ENCODE data around the gene UBXN11. TPM values are rescaled to one million over a fixed set of nuclear protein-coding genes. Genes with fewer than 3 reads are reported as not detected.
A peak's percentile ranks its signal among the peaks of the same experiment; 100 is the strongest.
"Not testable (repeated sequence)": the region's sequence is repeated elsewhere in the genome, so short reads cannot be mapped to it uniquely, and the experiment has no call there.

UBXN11 gene
- total RNA-seq, 4 donors from 2014 or later = 3.7 to 12.1 (median 10.5) TPM

DNA sequence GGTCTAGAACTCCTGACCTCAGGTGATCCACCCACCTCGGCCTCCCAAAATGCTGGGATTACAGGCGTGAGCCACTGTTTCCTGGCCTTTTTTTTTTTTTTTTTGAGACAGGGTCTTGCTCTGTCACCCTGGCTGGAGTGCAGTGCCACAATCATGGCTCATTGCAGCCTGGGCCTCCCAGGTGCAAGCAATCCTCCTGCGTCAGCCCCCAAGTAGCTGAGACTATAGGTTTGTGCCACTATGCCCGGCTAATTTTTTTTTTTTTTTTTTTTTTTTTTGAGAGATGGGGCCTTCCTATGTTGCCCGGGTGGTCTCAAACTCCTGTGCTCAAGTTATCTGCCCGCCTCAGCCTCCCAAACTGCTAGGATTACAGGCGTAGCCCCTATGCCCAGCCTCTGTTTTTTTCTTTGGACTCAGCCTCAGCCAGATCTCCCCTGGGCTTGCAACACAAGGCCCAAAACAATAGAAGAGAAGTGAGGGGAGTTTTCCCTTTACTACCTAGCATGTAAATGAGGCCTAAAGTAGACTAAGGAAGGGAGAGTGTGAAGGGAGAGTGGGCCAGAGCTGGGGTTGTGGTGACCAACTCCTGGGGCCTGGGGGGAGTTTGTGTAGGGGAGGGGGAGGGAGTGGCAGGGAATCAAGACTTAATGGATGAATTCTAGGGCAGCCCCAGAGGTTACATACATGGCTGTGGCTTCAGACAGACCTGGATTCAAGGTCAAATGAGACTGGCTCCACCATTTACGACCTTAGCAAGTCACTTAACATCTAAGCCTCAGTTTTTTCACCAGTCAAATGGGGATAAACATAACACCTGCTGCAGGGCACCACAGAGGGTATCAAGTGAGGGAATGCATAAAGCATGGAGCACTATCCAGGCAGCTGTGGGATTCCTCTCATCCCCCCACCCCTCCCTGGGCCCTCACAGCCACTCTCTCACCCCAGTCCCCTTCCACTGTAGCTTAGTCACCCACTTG, 9.7 kb upstream of the UBXN11 start:
- no peak for TF ChIP-seq EP300 (IDR thresholded peaks at IDR 0.05)
- TF ChIP-seq POLR2AphosphoS5 (IDR thresholded peaks at IDR 0.05) = no peak
- TF ChIP-seq POLR2A (IDR thresholded peaks at IDR 0.05) = no peak
- TF ChIP-seq, protein P1, sequence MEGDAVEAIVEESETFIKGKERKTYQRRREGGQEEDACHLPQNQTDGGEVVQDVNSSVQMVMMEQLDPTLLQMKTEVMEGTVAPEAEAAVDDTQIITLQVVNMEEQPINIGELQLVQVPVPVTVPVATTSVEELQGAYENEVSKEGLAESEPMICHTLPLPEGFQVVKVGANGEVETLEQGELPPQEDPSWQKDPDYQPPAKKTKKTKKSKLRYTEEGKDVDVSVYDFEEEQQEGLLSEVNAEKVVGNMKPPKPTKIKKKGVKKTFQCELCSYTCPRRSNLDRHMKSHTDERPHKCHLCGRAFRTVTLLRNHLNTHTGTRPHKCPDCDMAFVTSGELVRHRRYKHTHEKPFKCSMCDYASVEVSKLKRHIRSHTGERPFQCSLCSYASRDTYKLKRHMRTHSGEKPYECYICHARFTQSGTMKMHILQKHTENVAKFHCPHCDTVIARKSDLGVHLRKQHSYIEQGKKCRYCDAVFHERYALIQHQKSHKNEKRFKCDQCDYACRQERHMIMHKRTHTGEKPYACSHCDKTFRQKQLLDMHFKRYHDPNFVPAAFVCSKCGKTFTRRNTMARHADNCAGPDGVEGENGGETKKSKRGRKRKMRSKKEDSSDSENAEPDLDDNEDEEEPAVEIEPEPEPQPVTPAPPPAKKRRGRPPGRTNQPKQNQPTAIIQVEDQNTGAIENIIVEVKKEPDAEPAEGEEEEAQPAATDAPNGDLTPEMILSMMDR (IDR thresholded peaks at IDR 0.05) = no peak
- 73 to 90% methylated on average over 1 to 5 of the region's 8 CpGs for WGBS, 2 donors (ENCODE audit: low coverage in 1 of 2)
- ATAC-seq = no peak
- Histone ChIP-seq H3K27me3 (peaks cover 23% of the 10 kb centered on the region), H3K4me1 (peaks cover 0 to 4% (median 3%) of the 10 kb centered on the region in 3 donors), H3K27ac (no peak overlapping the region), H3K4me3 (no peak overlapping the region), H3K9me3 (no peaks in the 10 kb centered on the region), H3K36me3 (no peaks in the 10 kb centered on the region)

DNA sequence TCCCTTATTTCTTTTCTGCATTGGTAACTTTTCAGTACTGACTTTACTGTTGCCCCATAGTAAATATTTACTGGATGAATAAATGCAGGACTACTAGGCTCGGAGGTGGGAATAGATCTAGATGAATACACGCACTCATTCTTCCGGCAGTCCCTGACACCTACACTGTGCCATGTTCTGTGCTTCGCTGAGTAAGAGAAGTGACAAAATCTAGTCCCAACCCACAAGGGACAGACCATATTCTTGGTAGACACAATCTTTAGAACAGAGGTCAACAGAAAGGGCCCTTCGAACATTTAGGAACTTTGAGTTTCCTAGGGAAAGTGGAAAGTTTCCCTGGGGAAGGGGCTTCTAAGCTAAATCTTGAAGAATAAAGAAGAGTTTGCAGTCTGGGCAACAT, 8.1 kb upstream of the UBXN11 start:
- Histone ChIP-seq H3K27me3 (peaks cover 9% of the 10 kb centered on the region), H3K9me3 (no peaks in the 10 kb centered on the region), H3K4me1 (no peaks in the 10 kb centered on the region), H3K36me3 (no peaks in the 10 kb centered on the region), H3K4me3 (no peak overlapping the region), H3K27ac (no peak overlapping the region)
- WGBS, 2 donors (ENCODE audit: low coverage in 1 of 2) = 78 to 83% methylated on average over 5 of the region's 5 CpGs
- TF ChIP-seq POLR2A (IDR thresholded peaks at IDR 0.05) = no peak
- no peak for TF ChIP-seq EP300 (IDR thresholded peaks at IDR 0.05)
- no peak for ATAC-seq

DNA sequence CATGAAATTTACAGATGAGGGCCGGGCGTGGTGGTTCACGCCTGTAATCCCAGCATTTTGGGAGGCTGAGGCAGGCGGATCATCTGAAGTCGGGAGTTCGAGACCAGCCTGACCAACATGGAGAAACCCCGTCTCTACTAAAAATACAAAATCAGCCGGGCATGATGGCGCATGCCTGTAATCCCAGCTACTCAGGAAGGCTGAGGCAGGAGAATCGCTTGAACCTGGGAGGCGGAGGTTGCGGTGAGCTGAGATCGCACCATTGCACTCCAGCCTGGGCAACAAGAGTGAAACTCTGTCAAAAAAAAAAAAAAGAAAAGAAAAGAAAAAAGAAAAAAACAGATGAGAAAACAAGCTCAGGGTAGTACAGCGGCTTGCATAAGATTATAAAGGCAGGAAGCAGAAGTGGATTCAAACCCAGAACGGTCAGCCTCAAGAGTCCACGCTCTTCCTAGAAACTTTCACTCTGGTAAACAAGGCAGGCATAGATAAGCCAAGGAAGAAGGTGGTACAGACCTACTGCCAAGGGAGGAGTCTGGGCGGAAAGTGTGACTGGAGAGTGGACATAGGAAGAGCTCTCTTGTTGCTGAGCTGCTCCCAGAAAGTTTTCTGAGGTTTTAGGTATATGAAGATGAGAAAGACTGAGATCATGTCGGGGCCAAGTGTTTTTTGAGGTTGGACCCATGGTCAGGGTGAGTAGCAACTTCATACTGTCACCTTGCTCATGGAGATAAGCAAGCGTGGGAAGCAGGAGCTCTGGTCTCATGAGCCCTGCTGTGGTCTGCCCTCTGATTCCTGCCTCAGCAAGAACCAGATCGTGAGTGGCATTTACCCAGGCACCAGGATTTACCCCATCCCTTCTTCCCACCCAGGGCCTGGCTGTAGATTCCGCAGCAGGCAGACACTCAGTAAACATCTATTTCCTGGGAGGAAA, 1.8 kb upstream of the UBXN11 start:
- not testable (repeated sequence) for H3K9me3 ChIP-seq, H3K27me3 ChIP-seq, H3K27ac ChIP-seq, ATAC-seq, H3K4me3 ChIP-seq, H3K36me3 ChIP-seq
- 60 to 76% methylated on average over 6 to 7 of the region's 21 CpGs for WGBS, 2 donors (ENCODE audit: low coverage in 1 of 2)
- peaks cover 0 to 18% (median 6%) of the 10 kb centered on the region in 3 donors for H3K4me1 ChIP-seq

DNA sequence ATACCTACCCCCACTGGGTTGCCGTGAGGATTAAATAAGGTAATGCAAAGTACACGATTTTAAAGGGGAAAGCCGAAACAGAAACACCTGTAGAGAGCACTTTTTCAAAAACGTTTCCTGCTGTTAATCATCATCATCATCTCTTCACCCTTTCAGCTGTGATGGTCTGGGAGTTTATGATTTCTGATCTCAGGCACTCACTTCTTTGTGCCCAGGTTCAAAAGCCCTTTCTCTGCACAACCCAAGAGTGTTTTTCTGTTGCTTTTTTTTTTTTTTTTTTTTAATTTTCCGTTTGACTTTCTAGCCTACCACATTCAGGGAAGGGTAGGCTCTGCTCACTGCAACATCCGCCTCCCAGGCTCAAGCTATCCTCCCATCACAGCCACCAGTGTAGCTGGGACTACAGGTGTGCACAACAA, 936 bp upstream of the UBXN11 start:
- no peak for ATAC-seq
- peaks cover 0 to 18% (median 6%) of the 10 kb centered on the region in 3 donors for H3K4me1 ChIP-seq
- peaks cover 3% of the 10 kb centered on the region for H3K27me3 ChIP-seq
- 40 to 47% methylated on average over 4 to 5 of the region's 6 CpGs for WGBS, 2 donors (ENCODE audit: low coverage in 1 of 2)
- TF ChIP-seq POLR2A (IDR thresholded peaks at IDR 0.05) = no peak
- no peak for TF ChIP-seq POLR2AphosphoS5 (IDR thresholded peaks at IDR 0.05)
- TF ChIP-seq, protein P1 (IDR thresholded peaks at IDR 0.05) = no peak
- TF ChIP-seq EP300 (IDR thresholded peaks at IDR 0.05) = no peak
- H3K9me3 ChIP-seq = no peaks in the 10 kb centered on the region
- no peak overlapping the region for H3K4me3 ChIP-seq
- no peaks in the 10 kb centered on the region for H3K36me3 ChIP-seq
- H3K27ac ChIP-seq = peak overlapping the region in 2 of 4 donors; percentile 52 to 65

DNA sequence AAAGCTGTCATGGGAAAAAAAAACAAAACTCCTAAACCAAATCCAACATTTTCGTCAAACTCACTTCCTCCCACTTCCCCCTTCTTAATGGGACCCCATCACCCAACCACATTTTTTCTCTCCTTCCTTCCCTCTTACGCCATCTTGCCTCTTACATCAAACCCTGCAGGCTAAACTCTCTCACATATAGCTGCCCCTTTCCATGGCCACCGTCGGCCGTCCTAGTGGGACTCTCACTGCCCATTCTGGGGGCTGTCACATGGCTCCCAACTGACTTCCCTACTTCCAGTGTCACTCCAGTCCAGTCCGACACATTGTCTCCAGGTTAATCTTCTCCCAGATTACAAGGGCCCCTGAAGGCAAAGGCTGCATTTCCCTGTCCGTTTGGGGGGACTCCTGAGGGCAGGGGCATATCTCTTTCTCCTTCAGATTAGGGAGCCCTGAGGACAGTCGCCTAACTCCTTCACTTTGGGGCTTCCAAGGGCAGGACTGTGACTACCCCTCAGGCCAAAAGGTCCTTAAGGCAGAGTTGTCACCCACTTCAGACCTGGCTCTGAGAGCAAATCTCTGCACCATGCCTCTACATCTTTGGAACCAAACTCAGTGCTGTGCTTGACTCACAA, 658 bp downstream of the UBXN11 start:
- Histone ChIP-seq H3K27ac (peak overlapping the region in 3 of 4 donors; percentile 52 to 72 (median 65)), H3K4me1 (peaks cover 0 to 18% (median 6%) of the 10 kb centered on the region in 3 donors), H3K27me3 (no peaks in the 10 kb centered on the region), H3K9me3 (no peaks in the 10 kb centered on the region), H3K4me3 (peak overlapping the region; percentile 58 to 73), H3K36me3 (peaks cover 0 to 3% of the 10 kb centered on the region in 2 donors)
- 37 to 61% methylated on average over 2 to 6 of the region's 8 CpGs for WGBS, 2 donors (ENCODE audit: low coverage in 1 of 2)
- no peak for ATAC-seq
- no peak for TF ChIP-seq EP300 (IDR thresholded peaks at IDR 0.05)
- no peak for TF ChIP-seq POLR2A (IDR thresholded peaks at IDR 0.05)
- TF ChIP-seq POLR2AphosphoS5 (IDR thresholded peaks at IDR 0.05) = no peak
- TF ChIP-seq, protein P1 (IDR thresholded peaks at IDR 0.05) = no peak

Measured in gastroesophageal sphincter (tissue), 4 donors.